ENCODE results near the gene MBTD1. TPM values are rescaled to one million over a fixed set of nuclear protein-coding genes. Genes with fewer than 3 reads are reported as not detected.

MBTD1 gene
- total and polyA plus RNA-seq, 2 of the 8 experiments (the other 6 are each of a cell fraction or from before 2014, with no cell fraction given): 20.3 to 51.4 TPM

- TF ChIP-seq HDAC2 (IDR thresholded peaks at IDR 0.05; ENCODE audit: borderline replicate concordance in 1 of 2, low read depth in 2 of 2, low read length in 2 of 2): no peak
Measured at GRCh38 chr17:51189628-51190027, 70.2 kb downstream of the MBTD1 start (continued).

GRCh38 chr17:51189162-51189561, 70.7 kb downstream of the MBTD1 start:
- no peaks in the 10 kb centered on the region for H3K27me3 ChIP-seq (replicated peaks in 1 of 4; ENCODE audit: control insufficient read depth in 3 of 4, extremely low read depth in 1 of 4, insufficient read depth in 3 of 4, low read length in 3 of 4)
- no peak overlapping the region for H3K4me2 ChIP-seq (ENCODE audit: insufficient read depth in 1 of 2, low read depth in 2 of 2, low read length in 2 of 2)
- H3K4ac ChIP-seq (replicated peaks; ENCODE audit: insufficient read length, low read depth, low read length): no peak overlapping the region
- no peak overlapping the region for H2BK5ac ChIP-seq (ENCODE audit: low read depth, low read length)
- peaks cover 15 to 74% (median 41%) of the 10 kb centered on the region in 4 experiments for H3K36me3 ChIP-seq (ENCODE audit: control insufficient read depth in 2 of 4, insufficient read depth in 4 of 4, low read length in 3 of 4)
- DNase-seq (ENCODE audit: low read depth in 1 of 2, low spot score in 2 of 2) (no peak), FAIRE-seq (no peak)
- H2BK120ac ChIP-seq (replicated peaks; ENCODE audit: low read depth, low read length): no peak overlapping the region
- H3K9ac ChIP-seq (replicated peaks in 1 of 4; ENCODE audit: extremely low read depth in 1 of 4, low read depth in 3 of 4, low read length in 3 of 4): no peak overlapping the region
- ChIA-PET POLR2A (ENCODE audit: partially characterized antibody) (no interaction called here), CTCF (ENCODE audit: partially characterized antibody) (no interaction called here)
- H3K4me1 ChIP-seq (replicated peaks in 1 of 4; ENCODE audit: control insufficient read depth in 3 of 4, insufficient read depth in 4 of 4, low read length in 3 of 4): no peaks in the 10 kb centered on the region
- H3K23ac ChIP-seq (ENCODE audit: insufficient read length): no peak overlapping the region
- H2BK15ac ChIP-seq (ENCODE audit: low read length): no peak overlapping the region
- no peak overlapping the region for H2BK12ac ChIP-seq (ENCODE audit: low read depth, low read length)
- H4K91ac ChIP-seq (replicated peaks; ENCODE audit: insufficient read length, low read length): no peak overlapping the region
- H3K4me3 ChIP-seq (ENCODE audit: extremely low read depth in 1 of 4, insufficient read depth in 2 of 4, low read depth in 3 of 4, low read length in 4 of 4): no peak overlapping the region
- H3K79me2 ChIP-seq (ENCODE audit: control insufficient read depth in 1 of 2, insufficient read depth in 2 of 2, low read length in 2 of 2): no peaks in the 10 kb centered on the region
- H4K8ac ChIP-seq (ENCODE audit: extremely low read depth, insufficient read depth, low read length): no peak overlapping the region
- H3K79me1 ChIP-seq (ENCODE audit: low read depth, low read length): no peaks in the 10 kb centered on the region
- no peak overlapping the region for H2AFZ ChIP-seq (ENCODE audit: low read length)
- no peak overlapping the region for H2AK5ac ChIP-seq (ENCODE audit: low read depth, low read length)
- H3K56ac ChIP-seq (replicated peaks; ENCODE audit: insufficient read length, low read depth, low read length): no peak overlapping the region
- H3K9me3 ChIP-seq (ENCODE audit: insufficient read depth in 2 of 2, low read depth in 1 of 2, low read length in 1 of 2): no peaks in the 10 kb centered on the region; a peak in 1 of 4 replicates
- no peak overlapping the region for H3K18ac ChIP-seq (ENCODE audit: extremely low read depth, low read length)
- H3K14ac ChIP-seq (ENCODE audit: insufficient read length): no peak overlapping the region
- H3K27ac ChIP-seq (ENCODE audit: low read depth, low read length): no peak overlapping the region
- H3K23me2 ChIP-seq (ENCODE audit: low read depth, low read length): no peaks in the 10 kb centered on the region
- no peak overlapping the region for H4K5ac ChIP-seq (ENCODE audit: insufficient read length, low read depth, low read length)
- H4K20me1 ChIP-seq (replicated peaks in 1 of 2; ENCODE audit: control insufficient read depth in 1 of 2, insufficient read depth in 2 of 2, low read length in 2 of 2): peaks cover 0 to 1% of the 10 kb centered on the region in 2 experiments
- no peak overlapping the region for H2BK20ac ChIP-seq (ENCODE audit: low read length)
- no peak for TF ChIP-seq ATF2 (IDR thresholded peaks at IDR 0.05; ENCODE audit: low read length)
- no peak for TF ChIP-seq SP1 (IDR thresholded peaks at IDR 0.05; ENCODE audit: low read depth, low read length)
